Measurements from ENCODE around the gene TEN1.

Gene TEN1

GRCh38 chr17:76048025-76048605 is 69.1 kb downstream of the TEN1 start:
- H3K36me3 ChIP-seq (ENCODE audit: control insufficient read depth in 2 of 2, insufficient read depth in 1 of 2, low read length in 2 of 2): peaks cover 69 to 95% of the 10 kb centered on the region in 2 experiments
- TF ChIP-seq ZNF473 (tag by site-specific recombination; IDR thresholded peaks at IDR 0.05): no peak
- TF ChIP-seq ZNF248 (tag by site-specific recombination; IDR thresholded peaks at IDR 0.05): no peak
- TF ChIP-seq KLF10 (tag by site-specific recombination; IDR thresholded peaks at IDR 0.05): no peak
- no peak for TF ChIP-seq ZBTB1 (tag by site-specific recombination; IDR thresholded peaks at IDR 0.05)
- no peak for TF ChIP-seq IKZF3 (tag by site-specific recombination; IDR thresholded peaks at IDR 0.05)
- no peak for TF ChIP-seq ZNF121 (tag by site-specific recombination; IDR thresholded peaks at IDR 0.05)
- TF ChIP-seq PRDM6 (tag by site-specific recombination; IDR thresholded peaks at IDR 0.05): no peak
- TF ChIP-seq ZNF658 (tag by site-specific recombination; IDR thresholded peaks at IDR 0.05): no peak
- no peak for TF ChIP-seq ZBTB21 (tag by site-specific recombination; IDR thresholded peaks at IDR 0.05)
- TF ChIP-seq ZNF776 (tag by site-specific recombination; IDR thresholded peaks at IDR 0.05; ENCODE audit: borderline replicate concordance): no peak
- TF ChIP-seq ZNF266 (tag by site-specific recombination; IDR thresholded peaks at IDR 0.05; ENCODE audit: low read depth): no peak
- TF ChIP-seq BCL11B (tag by site-specific recombination; IDR thresholded peaks at IDR 0.05; ENCODE audit: low read depth): no peak
- no peak for TF ChIP-seq ZBTB11 (tag by site-specific recombination; conservative IDR thresholded peaks at IDR 0.05; ENCODE audit: low read depth)
- TF ChIP-seq ZNF529 (tag by site-specific recombination; IDR thresholded peaks at IDR 0.05; ENCODE audit: insufficient replicate concordance): no peak
- no peak for TF ChIP-seq MYNN (tag by site-specific recombination; IDR thresholded peaks at IDR 0.05; ENCODE audit: borderline replicate concordance)
- POLR2A ChIA-PET: no interaction called here
- H3K27ac ChIP-seq (ENCODE audit: extremely low read depth, low read depth, low read length): no peak overlapping the region
- no peaks in the 10 kb centered on the region for H3K9me3 ChIP-seq (ENCODE audit: control insufficient read depth, insufficient read depth, low read depth, low read length)
- CTCF ChIA-PET: interaction anchor here (0.6 to 2.3 kb wide), 5 partner anchors 28 to 643 kb away, joined by 3 to 14 read pairs (median 3); partner anchors contain the start of gene GRB2
- H3K4me1 ChIP-seq (ENCODE audit: control insufficient read depth, insufficient read depth, low read length): no peaks in the 10 kb centered on the region
- no peak overlapping the region for H3K4me3 ChIP-seq (ENCODE audit: low read depth, low read length)

- CTCF ChIA-PET: interaction anchor here (0.6 to 1.8 kb wide), 2 partner anchors 35 to 643 kb away, joined by 3 to 9 read pairs; partner anchors contain the start of gene GRB2
- H3K9me3 ChIP-seq (ENCODE audit: control insufficient read depth, insufficient read depth, low read depth, low read length): no peaks in the 10 kb centered on the region
- no peak overlapping the region for H3K27ac ChIP-seq (ENCODE audit: extremely low read depth, low read depth, low read length)
- peaks cover 1% of the 10 kb centered on the region for H3K4me1 ChIP-seq (ENCODE audit: control insufficient read depth, insufficient read depth, low read length)
- peaks cover 67 to 95% of the 10 kb centered on the region in 2 experiments for H3K36me3 ChIP-seq (ENCODE audit: control insufficient read depth in 2 of 2, insufficient read depth in 1 of 2, low read length in 2 of 2)
- POLR2A ChIA-PET: interaction anchor here (1.2 kb wide), 1 partner anchor 23 kb away, joined by 3 read pairs; no protein-coding TSS in a partner anchor
- TF ChIP-seq ZNF561 (tag by site-specific recombination; IDR thresholded peaks at IDR 0.05; ENCODE audit: borderline replicate concordance) (no peak), ZBTB8A (tag by site-specific recombination; IDR thresholded peaks at IDR 0.05) (no peak), ZNF302 (tag by site-specific recombination; IDR thresholded peaks at IDR 0.05; ENCODE audit: low read depth) (no peak), ZNF354C (tag by site-specific recombination; IDR thresholded peaks at IDR 0.05; ENCODE audit: borderline replicate concordance, low read depth) (no peak), ZNF133 (tag by site-specific recombination; IDR thresholded peaks at IDR 0.05) (no peak), ZNF544 (tag by site-specific recombination; IDR thresholded peaks at IDR 0.05) (no peak), ZNF629 (tag by site-specific recombination; IDR thresholded peaks at IDR 0.05) (no peak), BCL6B (tag by site-specific recombination; IDR thresholded peaks at IDR 0.05) (no peak), ZNF433 (tag by site-specific recombination; IDR thresholded peaks at IDR 0.05; ENCODE audit: low read depth) (no peak)
- H3K4me3 ChIP-seq (ENCODE audit: low read depth, low read length): no peak overlapping the region
These were observed 69.7 kb downstream of the TEN1 start for GRCh38 chr17:76048711-76049110.
